C4-2B (cell line): ENCODE results near the gene TPK1.

Source experiments
- H3K27ac ChIP-seq: fragments of 450-650 bp; 2 replicates; pipeline ENCODE4 v1.5.1; 2017
- ZFX ChIP-seq: fragments of 450-650 bp; IDR thresholded peaks from 2 replicates; pipeline ENCODE4 v1.6.1; 2017
- TF ChIP-seq, protein P1 (sequence below): fragments of 450-650 bp; conservative IDR thresholded peaks from 2 replicates; pipeline ENCODE4 v1.5.1; 2017; ENCODE audit warnings: mild to moderate bottlenecking

The TPK1 gene

GRCh38 chr7:144549861-144550260 lies 286.0 kb downstream of the TPK1 start:
- H3K27ac ChIP-seq: no peak overlapping the region
- TF ChIP-seq, protein P1, sequence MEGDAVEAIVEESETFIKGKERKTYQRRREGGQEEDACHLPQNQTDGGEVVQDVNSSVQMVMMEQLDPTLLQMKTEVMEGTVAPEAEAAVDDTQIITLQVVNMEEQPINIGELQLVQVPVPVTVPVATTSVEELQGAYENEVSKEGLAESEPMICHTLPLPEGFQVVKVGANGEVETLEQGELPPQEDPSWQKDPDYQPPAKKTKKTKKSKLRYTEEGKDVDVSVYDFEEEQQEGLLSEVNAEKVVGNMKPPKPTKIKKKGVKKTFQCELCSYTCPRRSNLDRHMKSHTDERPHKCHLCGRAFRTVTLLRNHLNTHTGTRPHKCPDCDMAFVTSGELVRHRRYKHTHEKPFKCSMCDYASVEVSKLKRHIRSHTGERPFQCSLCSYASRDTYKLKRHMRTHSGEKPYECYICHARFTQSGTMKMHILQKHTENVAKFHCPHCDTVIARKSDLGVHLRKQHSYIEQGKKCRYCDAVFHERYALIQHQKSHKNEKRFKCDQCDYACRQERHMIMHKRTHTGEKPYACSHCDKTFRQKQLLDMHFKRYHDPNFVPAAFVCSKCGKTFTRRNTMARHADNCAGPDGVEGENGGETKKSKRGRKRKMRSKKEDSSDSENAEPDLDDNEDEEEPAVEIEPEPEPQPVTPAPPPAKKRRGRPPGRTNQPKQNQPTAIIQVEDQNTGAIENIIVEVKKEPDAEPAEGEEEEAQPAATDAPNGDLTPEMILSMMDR: no peak
- no peak for TF ChIP-seq ZFX

GRCh38 chr7:144548556-144548955 lies 287.3 kb downstream of the TPK1 start:
- no peak overlapping the region for H3K27ac ChIP-seq
- TF ChIP-seq, protein P1: no peak
- TF ChIP-seq ZFX: no peak

- TF ChIP-seq ZFX: no peak
- TF ChIP-seq, protein P1: no peak
- no peak overlapping the region for H3K27ac ChIP-seq
Observed at GRCh38 chr7:144547888-144548287, 288.0 kb downstream of the TPK1 start.

DNA sequence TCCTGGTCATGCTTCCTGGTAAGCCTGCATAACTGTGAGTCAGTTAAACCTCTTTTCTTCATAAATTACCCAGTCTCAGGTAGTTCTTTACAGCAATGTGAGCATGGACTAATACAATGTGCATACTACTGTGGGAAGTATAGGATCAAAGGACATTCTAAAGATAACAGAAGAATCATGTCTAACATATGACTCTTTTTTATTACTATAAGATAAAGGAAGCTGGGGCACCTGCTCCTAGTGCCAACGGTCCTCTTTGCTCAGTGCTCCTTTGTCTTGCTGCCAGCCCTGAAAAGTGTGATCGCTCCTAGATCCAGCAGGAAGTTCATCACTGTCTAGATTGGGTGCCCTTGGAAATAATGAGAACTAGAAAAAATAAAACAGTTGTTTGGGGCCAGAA lies 289.1 kb downstream of the TPK1 start:
- H3K27ac ChIP-seq: no peak overlapping the region
- TF ChIP-seq, protein P1: no peak
- no peak for TF ChIP-seq ZFX

- no peak for TF ChIP-seq ZFX
- TF ChIP-seq, protein P1: no peak
- H3K27ac ChIP-seq: no peak overlapping the region
Observed at GRCh38 chr7:144545330-144545729, 290.5 kb downstream of the TPK1 start.

GRCh38 chr7:144534655-144535395 lies 301.0 kb downstream of the TPK1 start:
- TF ChIP-seq, protein P1: no peak
- no peak for TF ChIP-seq ZFX
- no peak overlapping the region for H3K27ac ChIP-seq

- TF ChIP-seq, protein P1: no peak
- TF ChIP-seq ZFX: no peak
- H3K27ac ChIP-seq: no peak overlapping the region
Observed at GRCh38 chr7:144534196-144534595, 301.7 kb downstream of the TPK1 start.
